Fibroblast of lung (primary cell): ENCODE data around the gene JAK1. TPM values are rescaled to one million over a fixed set of nuclear protein-coding genes. Genes with fewer than 3 reads are reported as not detected.

Experiments
- DNase-seq, 2 donors: peaks; one replicate each; pipeline versions ENCODE4 v3.0.0 to v3.0.0-alpha.2; 2010; ENCODE audit warnings: low read depth in 2 of 2
- H2AFZ ChIP-seq: 2 replicates; pipeline ENCODE4 v1.5.1; 2012; ENCODE audit warnings: low read length, control low read depth, inconsistent platforms
- H3K27ac ChIP-seq: 2 replicates; pipeline ENCODE4 v1.5.1; 2011; ENCODE audit warnings: low read length, control low read depth; ENCODE audit not compliant: insufficient read depth
- H3K27me3 ChIP-seq: 2 replicates; pipeline ENCODE4 v1.5.1; 2011; ENCODE audit warnings: mild to moderate bottlenecking, low read length; ENCODE audit not compliant: control insufficient read depth, insufficient read depth
- H3K36me3 ChIP-seq: 2 replicates; pipeline ENCODE4 v1.5.1; 2011; ENCODE audit warnings: low read length; ENCODE audit not compliant: control insufficient read depth, insufficient read depth
- H3K4me1 ChIP-seq: 2 replicates; pipeline ENCODE4 v1.5.1; 2011; ENCODE audit warnings: low read length; ENCODE audit not compliant: control insufficient read depth, insufficient read depth; ENCODE audit errors: extremely low read depth
- H3K4me2 ChIP-seq: 2 replicates; pipeline ENCODE4 v1.5.1; 2011; ENCODE audit warnings: low read length, control low read depth; ENCODE audit not compliant: insufficient read depth; ENCODE audit errors: extremely low read depth
- H3K4me3 ChIP-seq, 4 experiments: fragments of 200-600 bp in 1 of 4; sonication (generic) in 1 of 4; replicated peaks in 1 of 4; 2 replicates each; pipeline ENCODE4 v1.5.1; 2011 to 2016; ENCODE audit warnings: low read length in 4 of 4, low read depth in 3 of 4, mild to moderate bottlenecking in 3 of 4, control low read depth in 2 of 4, inconsistent platforms in 1 of 4, mixed read lengths in 1 of 4; ENCODE audit not compliant: insufficient read depth in 1 of 4; ENCODE audit errors: control extremely low read depth in 1 of 4
- H3K79me2 ChIP-seq: 2 replicates; pipeline ENCODE4 v1.5.1; 2012; ENCODE audit warnings: mild to moderate bottlenecking, low read length, inconsistent platforms; ENCODE audit not compliant: control insufficient read depth, insufficient read depth
- H3K9ac ChIP-seq: 2 replicates; pipeline ENCODE4 v1.5.1; 2011; ENCODE audit warnings: mild to moderate bottlenecking, low read length, control low read depth; ENCODE audit not compliant: insufficient read depth
- H3K9me3 ChIP-seq: 2 replicates; pipeline ENCODE4 v1.5.1; 2012; ENCODE audit warnings: low read depth, low read length; ENCODE audit not compliant: control insufficient read depth, insufficient read depth
- H4K20me1 ChIP-seq: 2 replicates; pipeline ENCODE4 v1.5.1; 2011; ENCODE audit warnings: low read length; ENCODE audit not compliant: control insufficient read depth, insufficient read depth; ENCODE audit errors: extremely low read depth
- CTCF ChIP-seq, 2 donors: IDR thresholded peaks in 1 of 2; conservative IDR thresholded peaks in 1 of 2; 1 replicate in 1 of 2; 2 replicates in 1 of 2; pipeline ENCODE4 v1.5.1; 2011 to 2012; ENCODE audit warnings: low read length in 2 of 2, control low read depth in 1 of 2, inconsistent platforms in 1 of 2, low read depth in 1 of 2, mild to moderate bottlenecking in 1 of 2
- EZH2 ChIP-seq: IDR thresholded peaks from 2 replicates; pipeline ENCODE4 v1.5.1; 2012; ENCODE audit warnings: low read length, control low read depth, mild to moderate bottlenecking; ENCODE audit errors: missing control alignments
- polyA plus RNA-seq, 2 donors: library from polyadenylated mRNA; depleted of rRNA in 1 of 2; stranded (reverse) in 1 of 2; unstranded in 1 of 2; fragments of >200 nt; gene quantifications; 2 replicates each; pipeline ENCODE4 v1.2.1, GENCODE V29; 2011 to 2012; ENCODE audit warnings: missing spikeins in 1 of 2
- total RNA-seq: library from RNA; depleted of rRNA; stranded (reverse); fragments of >200 nt; gene quantifications from 2 replicates; pipeline ENCODE4 v1.2.1, GENCODE V29; 2014

Gene JAK1
- total and polyA plus RNA-seq, 2 donors (not counting 1 experiment from before 2014, with no cell fraction given) = 144 to 152 TPM

GRCh38 chr1:64956733-64957441, 9.5 kb downstream of the JAK1 start:
- Histone ChIP-seq H3K4me2 (peak overlapping the region; percentile 18), H3K79me2 (peaks cover 74% of the 10 kb centered on the region)

GRCh38 chr1:64956010-64956640, 10.2 kb downstream of the JAK1 start:
- H4K20me1 ChIP-seq = no peaks in the 10 kb centered on the region

More at GRCh38 chr1:64956733-64957441, 9.5 kb downstream of the JAK1 start:
- H4K20me1 ChIP-seq = no peaks in the 10 kb centered on the region
- TF ChIP-seq CTCF (conservative IDR thresholded peaks at IDR 0.05 in 1 of 2, IDR thresholded peaks at IDR 0.05 in 1 of 2; ENCODE audit: low read depth in 1 of 2, low read length in 2 of 2) (no peak), EZH2 (no peak)
- H3K4me1 ChIP-seq = peaks cover 6% of the 10 kb centered on the region
- H3K9me3 ChIP-seq = no peaks in the 10 kb centered on the region
- H3K27me3 ChIP-seq = no peaks in the 10 kb centered on the region
- H2AFZ ChIP-seq = no peak overlapping the region
- no peak overlapping the region for H3K27ac ChIP-seq
- H3K4me3 ChIP-seq = no peak overlapping the region
- H3K36me3 ChIP-seq = no peaks in the 10 kb centered on the region
- DNase-seq = no peak
- H3K9ac ChIP-seq = no peak overlapping the region

More at GRCh38 chr1:64956010-64956640, 10.2 kb downstream of the JAK1 start:
- peak; percentile 30 to 35 for DNase-seq
- Histone ChIP-seq H3K9me3 (no peaks in the 10 kb centered on the region), H3K4me1 (peaks cover 6% of the 10 kb centered on the region), H3K27ac (no peak overlapping the region), H3K9ac (no peak overlapping the region), H3K27me3 (no peaks in the 10 kb centered on the region), H3K79me2 (peaks cover 71% of the 10 kb centered on the region), H3K4me3 (no peak overlapping the region), H2AFZ (no peak overlapping the region), H3K36me3 (no peaks in the 10 kb centered on the region), H3K4me2 (no peak overlapping the region)
- TF ChIP-seq EZH2 (no peak), CTCF (conservative IDR thresholded peaks at IDR 0.05 in 1 of 2, IDR thresholded peaks at IDR 0.05 in 1 of 2; ENCODE audit: low read depth in 1 of 2, low read length in 2 of 2) (no peak)
